ENCODE results near the gene CRADD. TPM values are rescaled to one million over a fixed set of nuclear protein-coding genes. Genes with fewer than 3 reads are reported as not detected.

CRADD gene
- total and polyA plus RNA-seq, 2 donors (not counting 1 experiment from before 2014, with no cell fraction given) = 5.8 to 15.1 TPM

DNA sequence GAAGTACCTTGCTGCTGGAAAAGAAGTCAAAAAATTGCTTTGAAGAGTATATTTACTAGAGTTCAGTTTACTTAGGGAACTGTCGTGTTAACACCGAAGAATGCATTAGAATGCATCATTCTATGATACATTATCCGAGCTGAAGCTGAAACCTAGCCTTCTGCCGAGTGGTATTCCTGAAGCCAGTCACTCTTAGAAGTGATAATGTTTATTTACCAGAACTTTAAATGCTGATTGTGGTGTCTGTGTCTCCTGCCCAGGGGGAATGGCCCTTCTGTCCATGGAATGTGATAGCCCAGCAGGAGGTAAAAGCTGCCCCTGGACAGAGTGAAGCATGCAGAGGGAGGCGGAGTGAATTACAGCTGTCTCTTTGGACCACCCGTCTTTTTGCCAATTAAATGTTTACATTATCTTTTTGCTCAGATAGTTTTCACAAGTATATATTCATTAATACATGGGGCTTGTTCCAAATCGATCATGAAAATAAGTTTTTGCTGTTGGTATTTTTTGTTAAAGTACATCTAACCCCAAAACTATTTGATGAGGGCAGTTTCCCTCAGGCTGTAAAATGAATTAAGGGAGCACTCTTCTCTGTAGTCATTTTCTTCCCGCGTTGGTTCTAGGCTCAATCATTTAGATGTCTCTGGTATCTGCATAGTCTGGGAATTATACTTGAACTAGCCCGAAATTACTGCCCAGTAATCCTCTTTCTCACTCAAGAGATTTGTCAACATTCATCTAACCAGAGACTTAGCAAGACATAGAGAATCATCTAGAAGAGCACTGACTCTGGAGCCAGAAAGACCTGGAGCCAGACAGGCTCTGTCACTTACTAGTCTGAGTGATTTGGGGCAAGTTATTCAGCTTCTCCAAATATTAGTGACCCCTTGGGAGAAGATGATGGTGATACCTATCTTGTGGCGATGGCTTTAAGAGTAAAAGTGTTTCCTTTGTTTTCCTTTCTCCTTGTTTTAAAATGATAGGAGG lies 147.6 kb downstream of the CRADD start:
- no peak for TF ChIP-seq EZH2 (IDR thresholded peaks at IDR 0.05; ENCODE audit: borderline replicate concordance, insufficient read depth, low read depth, low read length, poor library complexity, severe bottlenecking)
- TF ChIP-seq, protein P1, sequence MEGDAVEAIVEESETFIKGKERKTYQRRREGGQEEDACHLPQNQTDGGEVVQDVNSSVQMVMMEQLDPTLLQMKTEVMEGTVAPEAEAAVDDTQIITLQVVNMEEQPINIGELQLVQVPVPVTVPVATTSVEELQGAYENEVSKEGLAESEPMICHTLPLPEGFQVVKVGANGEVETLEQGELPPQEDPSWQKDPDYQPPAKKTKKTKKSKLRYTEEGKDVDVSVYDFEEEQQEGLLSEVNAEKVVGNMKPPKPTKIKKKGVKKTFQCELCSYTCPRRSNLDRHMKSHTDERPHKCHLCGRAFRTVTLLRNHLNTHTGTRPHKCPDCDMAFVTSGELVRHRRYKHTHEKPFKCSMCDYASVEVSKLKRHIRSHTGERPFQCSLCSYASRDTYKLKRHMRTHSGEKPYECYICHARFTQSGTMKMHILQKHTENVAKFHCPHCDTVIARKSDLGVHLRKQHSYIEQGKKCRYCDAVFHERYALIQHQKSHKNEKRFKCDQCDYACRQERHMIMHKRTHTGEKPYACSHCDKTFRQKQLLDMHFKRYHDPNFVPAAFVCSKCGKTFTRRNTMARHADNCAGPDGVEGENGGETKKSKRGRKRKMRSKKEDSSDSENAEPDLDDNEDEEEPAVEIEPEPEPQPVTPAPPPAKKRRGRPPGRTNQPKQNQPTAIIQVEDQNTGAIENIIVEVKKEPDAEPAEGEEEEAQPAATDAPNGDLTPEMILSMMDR (IDR thresholded peaks at IDR 0.05) = no peak
- no peak overlapping the region for H3K4me3 Mint-ChIP-seq
- H3K27me3 Mint-ChIP-seq = no peaks in the 10 kb centered on the region
- Histone ChIP-seq H3K79me2 (ENCODE audit: control insufficient read depth, insufficient read depth, low read length) (no peaks in the 10 kb centered on the region), H3K36me3 (replicated peaks in 1 of 2; ENCODE audit: control extremely low read depth in 1 of 2, control insufficient read depth in 1 of 2, extremely low read depth in 1 of 2, insufficient read depth in 2 of 2, low read length in 1 of 2) (no peaks in the 10 kb centered on the region), H4K20me1 (ENCODE audit: control insufficient read depth, insufficient read depth, low read length, poor library complexity, severe bottlenecking) (no peaks in the 10 kb centered on the region), H3K4me3 (ENCODE audit: control extremely low read depth in 1 of 5, extremely low read depth in 1 of 5, insufficient read depth in 1 of 5, low read depth in 2 of 5, low read length in 4 of 5) (no peak overlapping the region), H3K27me3 (replicated peaks in 1 of 4; ENCODE audit: control extremely low read depth in 1 of 4, control insufficient read depth in 3 of 4, insufficient read depth in 4 of 4, low read length in 3 of 4) (no peaks in the 10 kb centered on the region), H3K9ac (ENCODE audit: low read length) (no peak overlapping the region), H2AFZ (ENCODE audit: insufficient read depth, low read depth, low read length, poor library complexity, severe bottlenecking) (no peak overlapping the region), H3K4me1 (ENCODE audit: control insufficient read depth in 2 of 2, insufficient read depth in 2 of 2, low read length in 2 of 2) (no peaks in the 10 kb centered on the region), H3K4me2 (replicated peaks; ENCODE audit: low read depth, low read length, poor library complexity, severe bottlenecking) (no peak overlapping the region), H3K27ac (ENCODE audit: low read length in 2 of 2) (no peak overlapping the region), H3K9me3 (ENCODE audit: control extremely low read depth in 1 of 3, control insufficient read depth in 2 of 3, insufficient read depth in 1 of 3, low read length in 2 of 3) (no peaks in the 10 kb centered on the region)
- no peaks in the 10 kb centered on the region for H3K9me3 Mint-ChIP-seq (ENCODE audit: insufficient read depth)
- intact Hi-C loops (cut with micrococcal nuclease) = no loop called here
- no peak for ATAC-seq (ENCODE audit: low read depth)
- ChIA-PET CTCF (no interaction called here), POLR2A (no interaction called here)
- no peak overlapping the region for H3K27ac Mint-ChIP-seq
- peaks cover 2% of the 10 kb centered on the region for H3K4me1 Mint-ChIP-seq
- DNase-seq = no peak
- 100% methylated on average over 5 of the region's 11 CpGs for WGBS (ENCODE audit: insufficient coverage)

DNA sequence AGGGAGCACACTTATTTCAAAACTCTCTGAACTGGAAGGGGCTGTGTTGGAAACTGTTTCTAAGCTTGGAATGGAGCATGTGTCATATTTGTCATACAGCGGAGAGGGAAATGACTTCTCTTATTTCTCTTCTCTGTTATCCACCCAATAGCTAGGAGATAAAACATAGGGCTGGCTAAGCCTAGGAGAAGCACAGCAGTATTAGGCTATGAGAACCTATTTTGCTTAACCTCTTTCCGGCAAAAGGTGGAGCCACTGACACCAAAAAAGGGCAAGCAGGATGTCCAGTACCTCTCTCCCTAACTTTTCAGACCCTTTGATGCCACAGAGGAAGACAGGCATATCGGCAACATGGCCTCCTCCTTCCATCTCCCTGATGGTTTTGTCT lies 148.3 kb downstream of the CRADD start:
- Mint-ChIP-seq H3K4me1 (peaks cover 2% of the 10 kb centered on the region), H3K9me3 (ENCODE audit: insufficient read depth) (no peaks in the 10 kb centered on the region), H3K4me3 (no peak overlapping the region), H3K27me3 (no peaks in the 10 kb centered on the region), H3K27ac (no peak overlapping the region)
- TF ChIP-seq EZH2 (IDR thresholded peaks at IDR 0.05; ENCODE audit: borderline replicate concordance, insufficient read depth, low read depth, low read length, poor library complexity, severe bottlenecking) = no peak
- TF ChIP-seq, protein P1 (IDR thresholded peaks at IDR 0.05) = no peak
- Histone ChIP-seq H4K20me1 (ENCODE audit: control insufficient read depth, insufficient read depth, low read length, poor library complexity, severe bottlenecking) (no peaks in the 10 kb centered on the region), H3K27ac (ENCODE audit: low read length in 2 of 2) (no peak overlapping the region), H3K27me3 (replicated peaks in 1 of 4; ENCODE audit: control extremely low read depth in 1 of 4, control insufficient read depth in 3 of 4, insufficient read depth in 4 of 4, low read length in 3 of 4) (no peaks in the 10 kb centered on the region), H3K36me3 (replicated peaks in 1 of 2; ENCODE audit: control extremely low read depth in 1 of 2, control insufficient read depth in 1 of 2, extremely low read depth in 1 of 2, insufficient read depth in 2 of 2, low read length in 1 of 2) (no peaks in the 10 kb centered on the region), H3K79me2 (ENCODE audit: control insufficient read depth, insufficient read depth, low read length) (no peaks in the 10 kb centered on the region), H3K9ac (ENCODE audit: low read length) (no peak overlapping the region), H3K9me3 (ENCODE audit: control extremely low read depth in 1 of 3, control insufficient read depth in 2 of 3, insufficient read depth in 1 of 3, low read length in 2 of 3) (no peaks in the 10 kb centered on the region), H3K4me1 (ENCODE audit: control insufficient read depth in 2 of 2, insufficient read depth in 2 of 2, low read length in 2 of 2) (no peaks in the 10 kb centered on the region), H3K4me2 (replicated peaks; ENCODE audit: low read depth, low read length, poor library complexity, severe bottlenecking) (no peak overlapping the region), H3K4me3 (ENCODE audit: control extremely low read depth in 1 of 5, extremely low read depth in 1 of 5, insufficient read depth in 1 of 5, low read depth in 2 of 5, low read length in 4 of 5) (no peak overlapping the region), H2AFZ (ENCODE audit: insufficient read depth, low read depth, low read length, poor library complexity, severe bottlenecking) (no peak overlapping the region)
- 92% methylated on average over 1 of the region's 3 CpGs for WGBS (ENCODE audit: insufficient coverage)
- CTCF ChIA-PET = no interaction called here
- intact Hi-C loops (cut with micrococcal nuclease) = no loop called here
- ATAC-seq (ENCODE audit: low read depth) (no peak), DNase-seq (no peak)
- POLR2A ChIA-PET = no interaction called here
